Measurements from ENCODE around the gene PPP1R3F.

- no peak for TF ChIP-seq CTCF (IDR thresholded peaks at IDR 0.05; ENCODE audit: insufficient read depth, low read depth, low read length)
- TF ChIP-seq EZH2 (IDR thresholded peaks at IDR 0.05; ENCODE audit: insufficient read depth, low read length): no peak
These were observed 17.0 kb downstream of the PPP1R3F start for GRCh38 chrX:49286581-49286980.
